HEK293 (cell line): ENCODE results near the gene TTC7B.

Source experiments
- CTCF ChIA-PET: fragments of 350-600 bp; formaldehyde crosslinking; extraction: SDS; loops from one replicate; lab custom pipeline; 2021; ENCODE audit warnings: antibody characterized with exemption; lab: Yijun Ruan, JAX
- POLR2A ChIA-PET: fragments of 300-600 bp; formaldehyde crosslinking; extraction: SDS; loops from one replicate; lab custom pipeline; 2020; ENCODE audit warnings: antibody characterized with exemption, inconsistent platforms; lab: Yijun Ruan, JAX
- H3K27ac ChIP-seq: fragments of 200-500 bp; sonication (Bioruptor generic); 2 replicates; pipeline ENCODE4 v1.5.1; 2014; ENCODE audit warnings: low read depth, low read length, control low read depth, inconsistent platforms; ENCODE audit errors: extremely low read depth
- H3K36me3 ChIP-seq, 2 experiments: fragments of 200-500 bp in 1 of 2; sonication (Bioruptor generic) in 1 of 2; 1 replicate in 1 of 2; 2 replicates in 1 of 2; pipeline ENCODE4 v1.5.1; 2014 to 2017; ENCODE audit warnings: inconsistent platforms in 2 of 2, low read length in 2 of 2; ENCODE audit not compliant: control insufficient read depth in 2 of 2, insufficient read depth in 1 of 2
- H3K4me1 ChIP-seq: fragments of 200-500 bp; sonication (Bioruptor generic); 2 replicates; pipeline ENCODE4 v1.5.1; 2014; ENCODE audit warnings: mild to moderate bottlenecking, low read length, inconsistent platforms; ENCODE audit not compliant: control insufficient read depth, insufficient read depth
- H3K4me3 ChIP-seq: 2 replicates; pipeline ENCODE4 v1.5.1; 2011; ENCODE audit warnings: low read depth, mild to moderate bottlenecking, control low read depth, low read length, moderate library complexity
- H3K9me3 ChIP-seq: fragments of 200-500 bp; sonication (Bioruptor generic); 2 replicates; pipeline ENCODE4 v1.5.1; 2014; ENCODE audit warnings: low read depth, low read length, inconsistent platforms; ENCODE audit not compliant: control insufficient read depth, insufficient read depth
- FEZF1 ChIP-seq: fragments of 450-650 bp; formaldehyde crosslinking; IDR thresholded peaks from 2 replicates; pipeline ENCODE4 v1.5.1; 2016; ENCODE audit warnings: missing biosample characterization, missing genetic modification characterization
- GLI4 ChIP-seq: fragments of 450-650 bp; formaldehyde crosslinking; IDR thresholded peaks from 2 replicates; pipeline ENCODE4 v1.5.1; 2016; ENCODE audit warnings: missing biosample characterization, missing genetic modification characterization
- HOXC10 ChIP-seq: sonication (generic); formaldehyde crosslinking; IDR thresholded peaks from 2 replicates; pipeline ENCODE4 v1.8.1; 2023; ENCODE audit warnings: mild to moderate bottlenecking, missing genetic modification reagents
- INSM2 ChIP-seq: fragments of 450-650 bp; formaldehyde crosslinking; IDR thresholded peaks from 2 replicates; pipeline ENCODE4 v1.5.1; 2016; ENCODE audit warnings: missing biosample characterization, missing genetic modification characterization
- KLF9 ChIP-seq: fragments of 450-650 bp; formaldehyde crosslinking; IDR thresholded peaks from 2 replicates; pipeline ENCODE4 v1.5.1; 2016; ENCODE audit warnings: missing biosample characterization, missing genetic modification characterization, low read depth
- PRDM2 ChIP-seq: fragments of 450-650 bp; formaldehyde crosslinking; IDR thresholded peaks from 2 replicates; pipeline ENCODE4 v1.5.1; 2016; ENCODE audit warnings: missing biosample characterization, missing genetic modification characterization, borderline replicate concordance
- SCRT1 ChIP-seq: fragments of 450-650 bp; formaldehyde crosslinking; IDR thresholded peaks from 2 replicates; pipeline ENCODE4 v1.5.1; 2016; ENCODE audit warnings: missing biosample characterization, missing genetic modification characterization, borderline replicate concordance
- SP2 ChIP-seq: fragments of 450-650 bp; formaldehyde crosslinking; IDR thresholded peaks from 2 replicates; pipeline ENCODE4 v1.5.1; 2016; ENCODE audit warnings: missing biosample characterization, missing genetic modification characterization
- ZNF133 ChIP-seq: fragments of 450-650 bp; formaldehyde crosslinking; IDR thresholded peaks from 2 replicates; pipeline ENCODE4 v1.5.1; 2016; ENCODE audit warnings: missing biosample characterization, missing genetic modification characterization
- ZNF19 ChIP-seq: fragments of 450-650 bp; formaldehyde crosslinking; IDR thresholded peaks from 2 replicates; pipeline ENCODE4; 2016; ENCODE audit warnings: missing biosample characterization, missing genetic modification characterization, low read depth
- ZNF274 ChIP-seq, 2 experiments: fragments of 200-500 bp in 1 of 2; fragments of 450-650 bp in 1 of 2; sonication (Bioruptor generic) in 1 of 2; formaldehyde crosslinking in 1 of 2; IDR thresholded peaks; 2 replicates each; pipeline versions ENCODE4 v1.5.1 to v1.6.1; 2014 to 2016; ENCODE audit warnings: borderline replicate concordance in 1 of 2, inconsistent platforms in 1 of 2, low read length in 1 of 2, missing biosample characterization in 1 of 2, missing genetic modification characterization in 1 of 2
- ZNF302 ChIP-seq: fragments of 450-650 bp; formaldehyde crosslinking; IDR thresholded peaks from 2 replicates; pipeline ENCODE4 v1.5.1; 2016; ENCODE audit warnings: missing biosample characterization, missing genetic modification characterization, low read depth
- ZNF341 ChIP-seq: fragments of 450-650 bp; formaldehyde crosslinking; IDR thresholded peaks from 2 replicates; pipeline ENCODE4; 2016; ENCODE audit warnings: low read depth, missing biosample characterization, missing genetic modification characterization
- ZNF423 ChIP-seq: fragments of 450-650 bp; formaldehyde crosslinking; IDR thresholded peaks from 2 replicates; pipeline ENCODE4 v1.5.1; 2016; ENCODE audit warnings: missing biosample characterization, missing genetic modification characterization
- ZNF548 ChIP-seq: fragments of 450-650 bp; formaldehyde crosslinking; IDR thresholded peaks from 2 replicates; pipeline ENCODE4 v1.5.1; 2016; ENCODE audit warnings: missing biosample characterization, missing genetic modification characterization
- ZNF555 ChIP-seq: fragments of 450-650 bp; formaldehyde crosslinking; conservative IDR thresholded peaks from 2 replicates; pipeline ENCODE4 v1.5.1; 2017; ENCODE audit warnings: missing biosample characterization, mild to moderate bottlenecking, missing genetic modification characterization, inconsistent platforms

Gene TTC7B

GRCh38 chr14:90489916-90490719 is 326.1 kb downstream of the TTC7B start:
- Histone ChIP-seq H3K4me3 (no peak overlapping the region), H3K36me3 (no peaks in the 10 kb centered on the region), H3K27ac (no peak overlapping the region), H3K9me3 (no peaks in the 10 kb centered on the region)
- ChIA-PET CTCF (interaction anchor here (0.7 kb wide), 1 partner anchor 38 kb away, joined by 3 read pairs; no protein-coding TSS in a partner anchor), POLR2A (no interaction called here)
- TF ChIP-seq SCRT1 (tag by site-specific recombination) (no peak), SP2 (tag by site-specific recombination) (peak; percentile 39), ZNF274 (IDR thresholded peaks at IDR 0.05; ENCODE audit: low read length) (no peak), ZNF274 (tag by site-specific recombination; IDR thresholded peaks at IDR 0.05; ENCODE audit: borderline replicate concordance) (no peak)
- TF ChIP-seq, all 188 proteins: peak for 1
- H3K4me1 ChIP-seq: no peaks in the 10 kb centered on the region

- POLR2A ChIA-PET: no interaction called here
These were observed 326.9 kb downstream of the TTC7B start for GRCh38 chr14:90489306-90489705.

More at GRCh38 chr14:90489306-90489705, 326.9 kb downstream of the TTC7B start:
- no peak overlapping the region for H3K4me3 ChIP-seq
- CTCF ChIA-PET: no interaction called here
- H3K4me1 ChIP-seq: no peaks in the 10 kb centered on the region
- no peaks in the 10 kb centered on the region for H3K36me3 ChIP-seq
- TF ChIP-seq ZNF302 (no peak), ZNF19 (tag by site-specific recombination) (no peak), KLF9 (tag by site-specific recombination) (no peak), GLI4 (tag by site-specific recombination) (no peak), ZNF423 (tag by site-specific recombination) (no peak), HOXC10 (no peak), ZNF548 (no peak), ZNF555 (tag by site-specific recombination) (no peak), ZNF341 (tag by site-specific recombination) (no peak), FEZF1 (tag by site-specific recombination) (no peak), ZNF133 (tag by site-specific recombination) (no peak), INSM2 (no peak), ZNF274 (IDR thresholded peaks at IDR 0.05; ENCODE audit: low read length) (no peak), ZNF274 (tag by site-specific recombination; IDR thresholded peaks at IDR 0.05; ENCODE audit: borderline replicate concordance) (no peak), PRDM2 (no peak)
- no peak overlapping the region for H3K27ac ChIP-seq
- H3K9me3 ChIP-seq: no peaks in the 10 kb centered on the region
